ENCODE data around the gene NFIC. TPM values are rescaled to one million over a fixed set of nuclear protein-coding genes. Genes with fewer than 3 reads are reported as not detected.
A peak's percentile ranks its signal among the peaks of the same experiment; 100 is the strongest.

NFIC gene
- total RNA-seq, 1 donor from 2014 or later = 38.3 TPM

- Mint-ChIP-seq H3K27ac (ENCODE audit: unreplicated experiment) (peak overlapping the region; percentile 92), H3K4me3 (ENCODE audit: unreplicated experiment) (peak overlapping the region; percentile 85)
Observed at GRCh38 chr19:3369337-3370213, 3.2 kb downstream of the NFIC start.

GRCh38 chr19:3370214-3370720, 3.9 kb downstream of the NFIC start:
- TF ChIP-seq CTCF (IDR thresholded peaks at IDR 0.05; ENCODE audit: insufficient read depth, low read depth, low read length) = no peak
- TF ChIP-seq EZH2 (IDR thresholded peaks at IDR 0.05; ENCODE audit: insufficient read depth, low read length) = no peak
- peak overlapping the region; percentile 88 for H3K4me2 ChIP-seq (ENCODE audit: low read length)
- H3K4me1 ChIP-seq (ENCODE audit: insufficient read depth, low read length) = peaks cover 49% of the 10 kb centered on the region
- H3K27me3 ChIP-seq (ENCODE audit: insufficient read depth, low read length) = no peaks in the 10 kb centered on the region
- Mint-ChIP-seq H3K27ac (ENCODE audit: unreplicated experiment) (peak overlapping the region; percentile 82), H3K4me1 (ENCODE audit: low read depth, unreplicated experiment) (peaks cover 31% of the 10 kb centered on the region), H3K9me3 (ENCODE audit: unreplicated experiment) (no peaks in the 10 kb centered on the region), H3K27me3 (ENCODE audit: low read depth, unreplicated experiment) (peaks cover 31% of the 10 kb centered on the region), H3K36me3 (ENCODE audit: low read depth, unreplicated experiment) (peaks cover 4% of the 10 kb centered on the region), H3K4me3 (ENCODE audit: unreplicated experiment) (peak overlapping the region; percentile 78)
- no peak overlapping the region for H2AFZ ChIP-seq (ENCODE audit: low read depth, low read length)
- peak overlapping the region; percentile 92 for H3K9ac ChIP-seq (ENCODE audit: low read length)
- no peak overlapping the region for H3K4me3 ChIP-seq (ENCODE audit: insufficient read depth, low read depth, low read length)
- H3K27ac ChIP-seq (ENCODE audit: low read depth, low read length) = peak overlapping the region; percentile 5
- H4K20me1 ChIP-seq (ENCODE audit: insufficient read depth, low read length) = peaks cover 73% of the 10 kb centered on the region
- peaks cover 86% of the 10 kb centered on the region for H3K79me2 ChIP-seq (ENCODE audit: insufficient read depth, low read length)
- no peaks in the 10 kb centered on the region for H3K9me3 ChIP-seq (ENCODE audit: insufficient read depth, low read depth, low read length)
- DNase-seq (ENCODE audit: low read depth) (no peak), FAIRE-seq (no peak)
- H3K36me3 ChIP-seq (ENCODE audit: insufficient read depth, low read length) = peaks cover 3% of the 10 kb centered on the region

More at GRCh38 chr19:3369337-3370213, 3.2 kb downstream of the NFIC start:
- FAIRE-seq (no peak), DNase-seq (ENCODE audit: low read depth) (no peak)
- H3K4me2 ChIP-seq (ENCODE audit: low read length) = peak overlapping the region; percentile 88
- Mint-ChIP-seq H3K9me3 (ENCODE audit: unreplicated experiment) (no peaks in the 10 kb centered on the region), H3K4me1 (ENCODE audit: low read depth, unreplicated experiment) (peaks cover 34% of the 10 kb centered on the region), H3K36me3 (ENCODE audit: low read depth, unreplicated experiment) (peaks cover 4% of the 10 kb centered on the region), H3K27me3 (ENCODE audit: low read depth, unreplicated experiment) (peaks cover 38% of the 10 kb centered on the region)
- no peaks in the 10 kb centered on the region for H3K9me3 ChIP-seq (ENCODE audit: insufficient read depth, low read depth, low read length)
- H2AFZ ChIP-seq (ENCODE audit: low read depth, low read length) = peak overlapping the region; percentile 51
- TF ChIP-seq EZH2 (IDR thresholded peaks at IDR 0.05; ENCODE audit: insufficient read depth, low read length) (no peak), CTCF (IDR thresholded peaks at IDR 0.05; ENCODE audit: insufficient read depth, low read depth, low read length) (no peak)
- peaks cover 3% of the 10 kb centered on the region for H3K36me3 ChIP-seq (ENCODE audit: insufficient read depth, low read length)
- peak overlapping the region; percentile 92 for H3K9ac ChIP-seq (ENCODE audit: low read length)
- peaks cover 72% of the 10 kb centered on the region for H4K20me1 ChIP-seq (ENCODE audit: insufficient read depth, low read length)
- peaks cover 85% of the 10 kb centered on the region for H3K79me2 ChIP-seq (ENCODE audit: insufficient read depth, low read length)
- no peaks in the 10 kb centered on the region for H3K27me3 ChIP-seq (ENCODE audit: insufficient read depth, low read length)
- H3K4me1 ChIP-seq (ENCODE audit: insufficient read depth, low read length) = peaks cover 45% of the 10 kb centered on the region
- peak overlapping the region; percentile 48 for H3K27ac ChIP-seq (ENCODE audit: low read depth, low read length)
- H3K4me3 ChIP-seq (ENCODE audit: insufficient read depth, low read depth, low read length) = peak overlapping the region; percentile 32

Data from astrocyte (in vitro differentiated cells and primary cell).